SK-N-MC (cell line): ENCODE data around the gene BMP8A.

Source experiments
- EZH2 ChIP-seq: fragments of 200-600 bp; sonication (generic); IDR thresholded peaks from one replicate; pipeline ENCODE4 v1.6.1; 2017; ENCODE audit warnings: antibody characterized with exemption
- FOXP2 ChIP-seq: optimal IDR thresholded peaks from 2 replicates; pipeline ENCODE3; 2011; ENCODE audit warnings: mild to moderate bottlenecking, moderate library complexity; ENCODE audit not compliant: insufficient read depth; ENCODE audit errors: extremely low read length, control extremely low read depth
- POLR2AphosphoS5 ChIP-seq: IDR thresholded peaks from 2 replicates; pipeline ENCODE4 v1.6.1; 2012; ENCODE audit warnings: mild to moderate bottlenecking, low read depth, low read length, borderline replicate concordance

DNA sequence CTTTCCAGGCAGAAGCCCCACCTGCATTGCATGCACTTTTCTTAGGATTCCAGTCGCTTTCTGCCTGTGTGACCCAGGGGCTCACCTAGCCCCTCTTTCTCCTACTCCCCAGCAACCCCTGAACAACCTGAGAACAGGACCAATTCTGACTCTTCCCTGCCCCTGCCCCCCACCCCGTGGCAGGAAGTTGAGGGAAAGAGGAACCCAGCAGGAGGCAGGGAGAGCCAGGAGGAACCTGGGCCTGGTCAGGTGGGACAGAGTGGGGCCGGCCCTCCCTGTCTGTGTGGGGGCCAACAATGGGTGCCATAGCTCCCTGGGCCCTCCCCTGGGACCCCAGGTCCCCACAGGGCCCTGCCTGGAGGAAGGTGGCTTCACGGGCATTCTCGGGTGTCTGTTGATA, 6.1 kb downstream of the BMP8A start:
- TF ChIP-seq EZH2: no peak
- TF ChIP-seq POLR2AphosphoS5: no peak
- TF ChIP-seq FOXP2: no peak
